Measurements from ENCODE around the gene EXTL2.

GRCh38 chr1:100924991-100925390, 30.3 kb upstream of the EXTL2 start:
- TF ChIP-seq CTCF (IDR thresholded peaks at IDR 0.05; ENCODE audit: poor library complexity, severe bottlenecking) (no peak), SMC3 (conservative IDR thresholded peaks at IDR 0.05; ENCODE audit: poor library complexity) (no peak), POLR2AphosphoS5 (IDR thresholded peaks at IDR 0.05) (no peak)
